ENCODE data around the gene SMAD9.

- no peak for TF ChIP-seq CTCF (IDR thresholded peaks at IDR 0.05; ENCODE audit: low read length)
- no peak for TF ChIP-seq EZH2 (optimal IDR thresholded peaks at IDR 0.05; ENCODE audit: low read depth, low read length)
Measured at GRCh38 chr13:36806102-36806501, 113.9 kb downstream of the SMAD9 start.
